HepG2 (cell line): ENCODE data around the gene THSD8.

ENCODE experiments used
- ARNT ChIP-seq: fragments of 450-650 bp; IDR thresholded peaks from 2 replicates; pipeline ENCODE4 v1.6.1; 2017
- BRCA1 ChIP-seq: sonication (generic); formaldehyde crosslinking; IDR thresholded peaks from 2 replicates; pipeline ENCODE4 v1.4.0; 2020; ENCODE audit warnings: missing genetic modification reagents
- CTCF ChIP-seq: sonication (generic); formaldehyde crosslinking; IDR thresholded peaks from 2 replicates; pipeline ENCODE4 v1.5.0; 2020; ENCODE audit warnings: mild to moderate bottlenecking, missing genetic modification reagents, moderate library complexity
- FOXA3 ChIP-seq: IDR thresholded peaks from 2 replicates; pipeline ENCODE4 v1.6.1; 2016; ENCODE audit warnings: missing genetic modification reagents, missing compliant biosample characterization
- HNRNPUL1 ChIP-seq: fragments of 200-400 bp; formaldehyde crosslinking; IDR thresholded peaks from 2 replicates; pipeline ENCODE4 v1.6.1; 2017; ENCODE audit warnings: low read depth, mild to moderate bottlenecking, low read length, moderate library complexity
- NR2C2 ChIP-seq: sonication (generic); formaldehyde crosslinking; IDR thresholded peaks from 2 replicates; pipeline ENCODE4 v1.4.0; 2020; ENCODE audit warnings: missing genetic modification reagents, mild to moderate bottlenecking, moderate library complexity, borderline replicate concordance
- POLR2A ChIP-seq, 2 experiments: IDR thresholded peaks; 2 replicates each; pipeline ENCODE4 v1.6.1; 2011; ENCODE audit warnings: low read depth in 2 of 2, low read length in 2 of 2, mild to moderate bottlenecking in 1 of 2, moderate library complexity in 1 of 2; ENCODE audit not compliant: insufficient read depth in 1 of 2
- PRDM4 ChIP-seq: sonication (generic); formaldehyde crosslinking; IDR thresholded peaks from 2 replicates; pipeline ENCODE4 v1.9.0; 2021; ENCODE audit warnings: missing genetic modification reagents, borderline replicate concordance
- RBM22 ChIP-seq: fragments of 200-400 bp; formaldehyde crosslinking; optimal IDR thresholded peaks from 2 replicates; pipeline ENCODE3; 2017; ENCODE audit warnings: mild to moderate bottlenecking, low read length, moderate library complexity
- SIN3A ChIP-seq: IDR thresholded peaks from 2 replicates; pipeline ENCODE4 v1.6.1; 2011; ENCODE audit warnings: low read depth, mild to moderate bottlenecking, control low read depth, low read length, borderline replicate concordance

- no peak for TF ChIP-seq SIN3A
- no peak for TF ChIP-seq NR2C2 (CRISPR knock-in tag)
- TF ChIP-seq BRCA1 (CRISPR knock-in tag) = no peak
- TF ChIP-seq ARNT = no peak
- no peak for TF ChIP-seq POLR2A (IDR thresholded peaks at IDR 0.05; ENCODE audit: insufficient read depth in 1 of 2, low read depth in 2 of 2, low read length in 2 of 2)
- TF ChIP-seq HNRNPUL1 = no peak
- TF ChIP-seq FOXA3 (CRISPR knock-in tag) = no peak
- peak; percentile 35 for TF ChIP-seq CTCF (CRISPR knock-in tag)
- no peak for TF ChIP-seq RBM22
- TF ChIP-seq PRDM4 (CRISPR knock-in tag) = no peak
Measured at GRCh38 chr19:12800923-12801465, 875 bp upstream of the THSD8 start.
